Activated T-cell treated with anti-CD3 and anti-CD28 coated beads, Interleukin-2, amount 50 U/mL, for 4 hours (primary cell): Measurements from ENCODE around the gene SEC63. TPM values are rescaled to one million over a fixed set of nuclear protein-coding genes. Genes with fewer than 3 reads are reported as not detected.
"Not testable (repeated sequence)": the region's sequence is repeated elsewhere in the genome, so short reads cannot be mapped to it uniquely, and the experiment has no call there.

Source experiments
- ATAC-seq, 2 donors: fragments of 200-7000 bp; cut with Tn5 transposase; one replicate each; pipeline ENCODE4 v1.10.0; 2021
- DNase-seq: peaks from one replicate; pipeline ENCODE4 v3.0.0-alpha.2; 2020
- H3K27me3 Mint-ChIP-seq: one replicate; pipeline ENCODE4 v1.8.0; 2021; ENCODE audit warnings: low read depth, mixed read lengths
- H3K36me3 Mint-ChIP-seq: one replicate; pipeline ENCODE4 v1.8.0; 2022; ENCODE audit warnings: mixed read lengths; ENCODE audit not compliant: insufficient read depth
- H3K4me1 Mint-ChIP-seq: one replicate; pipeline ENCODE4 v1.8.0; 2021; ENCODE audit warnings: low read depth, mixed read lengths
- H3K4me3 Mint-ChIP-seq: one replicate; pipeline ENCODE4 v1.8.0; 2021; ENCODE audit warnings: mild to moderate bottlenecking, moderate library complexity, mixed read lengths
- H3K9me3 Mint-ChIP-seq: one replicate; pipeline ENCODE4 v1.8.0; 2021; ENCODE audit warnings: mixed read lengths
- total RNA-seq, 3 donors: library from RNA; stranded (reverse); gene quantifications; one replicate each; pipeline ENCODE4 v1.2.1, GENCODE V29; 2021

SEC63 gene
- total RNA-seq, 3 donors from 2014 or later: 73.1 to 86.8 (median 81.0) TPM

GRCh38 chr6:107931894-107932293 is 26.1 kb downstream of the SEC63 start:
- DNase-seq (no peak), ATAC-seq (no peak)
- Mint-ChIP-seq H3K9me3 (peaks cover 6% of the 10 kb centered on the region), H3K4me1 (peaks cover 20% of the 10 kb centered on the region), H3K27me3 (no peaks in the 10 kb centered on the region), H3K4me3 (no peak overlapping the region), H3K36me3 (peaks cover 27% of the 10 kb centered on the region)

- H3K9me3 Mint-ChIP-seq: peaks cover 6% of the 10 kb centered on the region
- DNase-seq (no peak), ATAC-seq (no peak)
- H3K27me3 Mint-ChIP-seq: no peaks in the 10 kb centered on the region
- H3K4me3 Mint-ChIP-seq: no peak overlapping the region
- H3K36me3 Mint-ChIP-seq: peaks cover 31% of the 10 kb centered on the region
- peaks cover 17% of the 10 kb centered on the region for H3K4me1 Mint-ChIP-seq
These were observed 29.0 kb downstream of the SEC63 start for GRCh38 chr6:107928984-107929383.

GRCh38 chr6:107926697-107927544 is 31.1 kb downstream of the SEC63 start:
- DNase-seq, ATAC-seq, H3K9me3 Mint-ChIP-seq, H3K4me1 Mint-ChIP-seq, H3K27me3 Mint-ChIP-seq, H3K4me3 Mint-ChIP-seq: not testable (repeated sequence)
- H3K36me3 Mint-ChIP-seq: peaks cover 24% of the 10 kb centered on the region

- H3K27me3 Mint-ChIP-seq: no peaks in the 10 kb centered on the region
- H3K36me3 Mint-ChIP-seq: peaks cover 51% of the 10 kb centered on the region
- H3K9me3 Mint-ChIP-seq: peaks cover 7% of the 10 kb centered on the region
- ATAC-seq: peak; percentile 52 to 53
- peaks cover 5% of the 10 kb centered on the region for H3K4me1 Mint-ChIP-seq
- H3K4me3 Mint-ChIP-seq: no peak overlapping the region
- DNase-seq: no peak
These were observed 40.3 kb downstream of the SEC63 start for GRCh38 chr6:107917451-107918375.

GRCh38 chr6:107916961-107917360 is 41.0 kb downstream of the SEC63 start:
- not testable (repeated sequence) for H3K27me3 Mint-ChIP-seq, H3K4me3 Mint-ChIP-seq, H3K4me1 Mint-ChIP-seq, H3K9me3 Mint-ChIP-seq, DNase-seq, ATAC-seq
- H3K36me3 Mint-ChIP-seq: peaks cover 50% of the 10 kb centered on the region

- Mint-ChIP-seq H3K36me3 (peaks cover 31% of the 10 kb centered on the region), H3K4me1 (no peaks in the 10 kb centered on the region), H3K9me3 (no peaks in the 10 kb centered on the region), H3K27me3 (no peaks in the 10 kb centered on the region), H3K4me3 (no peak overlapping the region)
- no peak for ATAC-seq
- no peak for DNase-seq
These were observed 46.3 kb downstream of the SEC63 start for GRCh38 chr6:107911692-107912091.

- ATAC-seq (no peak), DNase-seq (no peak)
- no peak overlapping the region for H3K4me3 Mint-ChIP-seq
- no peaks in the 10 kb centered on the region for H3K27me3 Mint-ChIP-seq
- H3K36me3 Mint-ChIP-seq: peaks cover 52% of the 10 kb centered on the region
- peaks cover 8% of the 10 kb centered on the region for H3K4me1 Mint-ChIP-seq
- peaks cover 4% of the 10 kb centered on the region for H3K9me3 Mint-ChIP-seq
These were observed 63.1 kb downstream of the SEC63 start for GRCh38 chr6:107894809-107895396.

GRCh38 chr6:107890431-107890830 is 67.6 kb downstream of the SEC63 start:
- not testable (repeated sequence) for H3K4me3 Mint-ChIP-seq

GRCh38 chr6:107885950-107886349 is 72.1 kb downstream of the SEC63 start:
- Mint-ChIP-seq H3K9me3 (peaks cover 11% of the 10 kb centered on the region), H3K36me3 (peaks cover 50% of the 10 kb centered on the region)
- not testable (repeated sequence) for DNase-seq, H3K27me3 Mint-ChIP-seq, ATAC-seq, H3K4me1 Mint-ChIP-seq, H3K4me3 Mint-ChIP-seq

More at GRCh38 chr6:107890431-107890830, 67.6 kb downstream of the SEC63 start:
- Mint-ChIP-seq H3K36me3 (peaks cover 63% of the 10 kb centered on the region), H3K9me3 (peaks cover 15% of the 10 kb centered on the region)
- not testable (repeated sequence) for H3K4me1 Mint-ChIP-seq, DNase-seq, H3K27me3 Mint-ChIP-seq, ATAC-seq

GRCh38 chr6:107879941-107880340 is 78.1 kb downstream of the SEC63 start:
- ATAC-seq (no peak), DNase-seq (no peak)
- Mint-ChIP-seq H3K9me3 (no peaks in the 10 kb centered on the region), H3K27me3 (no peaks in the 10 kb centered on the region), H3K4me1 (peaks cover 2% of the 10 kb centered on the region), H3K36me3 (peaks cover 35% of the 10 kb centered on the region), H3K4me3 (no peak overlapping the region)

- no peaks in the 10 kb centered on the region for H3K27me3 Mint-ChIP-seq
- H3K9me3 Mint-ChIP-seq: no peaks in the 10 kb centered on the region
- H3K4me3 Mint-ChIP-seq: no peak overlapping the region
- H3K36me3 Mint-ChIP-seq: peaks cover 42% of the 10 kb centered on the region
- H3K4me1 Mint-ChIP-seq: peaks cover 2% of the 10 kb centered on the region
- ATAC-seq: no peak
- no peak for DNase-seq
These were observed 80.0 kb downstream of the SEC63 start for GRCh38 chr6:107877968-107878367.

GRCh38 chr6:107871976-107872375 is 86.0 kb downstream of the SEC63 start:
- Mint-ChIP-seq H3K27me3 (no peaks in the 10 kb centered on the region), H3K4me1 (peaks cover 16% of the 10 kb centered on the region), H3K36me3 (peaks cover 18% of the 10 kb centered on the region), H3K9me3 (no peaks in the 10 kb centered on the region), H3K4me3 (no peak overlapping the region)
- no peak for DNase-seq
- ATAC-seq: no peak

GRCh38 chr6:107871512-107871911 is 86.5 kb downstream of the SEC63 start:
- H3K36me3 Mint-ChIP-seq: peaks cover 18% of the 10 kb centered on the region
- H3K9me3 Mint-ChIP-seq, DNase-seq, H3K27me3 Mint-ChIP-seq, ATAC-seq, H3K4me3 Mint-ChIP-seq: not testable (repeated sequence)
- peaks cover 16% of the 10 kb centered on the region for H3K4me1 Mint-ChIP-seq

GRCh38 chr6:107871016-107871415 is 87.0 kb downstream of the SEC63 start:
- Mint-ChIP-seq H3K4me1 (peaks cover 16% of the 10 kb centered on the region), H3K4me3 (no peak overlapping the region), H3K27me3 (no peaks in the 10 kb centered on the region), H3K9me3 (no peaks in the 10 kb centered on the region), H3K36me3 (peaks cover 18% of the 10 kb centered on the region)
- DNase-seq: no peak
- ATAC-seq: no peak
